AG09309 (cell line): ENCODE data around the gene JADE1.

Experiments
- DNase-seq: peaks from one replicate; pipeline ENCODE4 v3.0.0-alpha.2; 2010; ENCODE audit warnings: low read depth
- H3K4me3 ChIP-seq: 2 replicates; pipeline ENCODE4 v1.5.1; 2011; ENCODE audit warnings: mild to moderate bottlenecking, low read depth, low read length, moderate library complexity; ENCODE audit not compliant: control insufficient read depth
- CTCF ChIP-seq: IDR thresholded peaks from 2 replicates; pipeline ENCODE4 v1.5.1; 2011; ENCODE audit warnings: mild to moderate bottlenecking, low read depth, low read length, inconsistent platforms; ENCODE audit not compliant: insufficient read depth, control insufficient read depth; ENCODE audit errors: missing control alignments

Gene JADE1

GRCh38 chr4:128776794-128777216 is 32.7 kb upstream of the JADE1 start:
- TF ChIP-seq CTCF, result no peak
- peak; percentile 70 for DNase-seq
- H3K4me3 ChIP-seq, result no peak overlapping the region

GRCh38 chr4:128780688-128781087 is 28.8 kb upstream of the JADE1 start:
- no peak for TF ChIP-seq CTCF
- DNase-seq, result no peak
- no peak overlapping the region for H3K4me3 ChIP-seq

- no peak for DNase-seq
- no peak for TF ChIP-seq CTCF
Observed at GRCh38 chr4:128782076-128782715, 27.3 kb upstream of the JADE1 start.

GRCh38 chr4:128782875-128783614 is 26.5 kb upstream of the JADE1 start:
- DNase-seq, result no peak
- H3K4me3 ChIP-seq, result no peak overlapping the region
- no peak for TF ChIP-seq CTCF

More at GRCh38 chr4:128782076-128782715, 27.3 kb upstream of the JADE1 start:
- H3K4me3 ChIP-seq, result no peak overlapping the region

- TF ChIP-seq CTCF, result no peak
- no peak for DNase-seq
- no peak overlapping the region for H3K4me3 ChIP-seq
Observed at GRCh38 chr4:128787509-128788311, 21.8 kb upstream of the JADE1 start.

GRCh38 chr4:128793859-128794672 is 15.4 kb upstream of the JADE1 start:
- DNase-seq, result no peak
- no peak for TF ChIP-seq CTCF
- no peak overlapping the region for H3K4me3 ChIP-seq
